ENCODE measurements around the gene A1BG. TPM values are rescaled to one million over a fixed set of nuclear protein-coding genes. Genes with fewer than 3 reads are reported as not detected.

Gene A1BG
- total RNA-seq, 3 donors from 2014 or later: 2.0 to 3.7 (median 2.7) TPM

GRCh38 chr19:58374200-58374599 is 20.9 kb upstream of the A1BG start:
- H3K36me3 ChIP-seq (ENCODE audit: low read depth): no peaks in the 10 kb centered on the region
- DNase-seq: no peak
- no peak for ATAC-seq
- no peaks in the 10 kb centered on the region for H3K9me3 ChIP-seq
- H3K4me1 ChIP-seq (ENCODE audit: low read depth): no peaks in the 10 kb centered on the region
- no peak for TF ChIP-seq CTCF (IDR thresholded peaks at IDR 0.05)
- intact Hi-C loops (cut with DNase I, micrococcal nuclease): no loop called here
- no peak overlapping the region for H3K4me3 ChIP-seq

GRCh38 chr19:58372311-58373133 is 19.2 kb upstream of the A1BG start:
- intact Hi-C loops (cut with DNase I, micrococcal nuclease): no loop called here
- no peak for TF ChIP-seq CTCF (IDR thresholded peaks at IDR 0.05)
- Histone ChIP-seq H3K9me3 (no peaks in the 10 kb centered on the region), H3K4me1 (ENCODE audit: low read depth) (no peaks in the 10 kb centered on the region), H3K4me3 (no peak overlapping the region), H3K36me3 (ENCODE audit: low read depth) (no peaks in the 10 kb centered on the region)
- no peak for DNase-seq
- no peak for ATAC-seq

GRCh38 chr19:58368561-58369360 is 15.5 kb upstream of the A1BG start:
- intact Hi-C loops (cut with DNase I, micrococcal nuclease): no loop called here
- DNase-seq (no peak), ATAC-seq (no peak)
- H3K4me1 ChIP-seq (ENCODE audit: low read depth): no peaks in the 10 kb centered on the region
- no peak overlapping the region for H3K4me3 ChIP-seq
- H3K36me3 ChIP-seq (ENCODE audit: low read depth): no peaks in the 10 kb centered on the region
- no peak for TF ChIP-seq CTCF (IDR thresholded peaks at IDR 0.05)
- H3K9me3 ChIP-seq: no peaks in the 10 kb centered on the region

GRCh38 chr19:58367698-58368454 is 14.6 kb upstream of the A1BG start:
- DNase-seq (no peak), ATAC-seq (no peak)
- no peak for TF ChIP-seq CTCF (IDR thresholded peaks at IDR 0.05)
- H3K36me3 ChIP-seq (ENCODE audit: low read depth): no peaks in the 10 kb centered on the region
- H3K9me3 ChIP-seq: no peaks in the 10 kb centered on the region
- intact Hi-C loops (cut with DNase I, micrococcal nuclease): no loop called here
- no peaks in the 10 kb centered on the region for H3K4me1 ChIP-seq (ENCODE audit: low read depth)
- H3K4me3 ChIP-seq: no peak overlapping the region

- intact Hi-C loops (cut with DNase I, micrococcal nuclease): no loop called here
- H3K36me3 ChIP-seq (ENCODE audit: low read depth): no peaks in the 10 kb centered on the region
- no peaks in the 10 kb centered on the region for H3K9me3 ChIP-seq
- H3K4me1 ChIP-seq (ENCODE audit: low read depth): no peaks in the 10 kb centered on the region
- ATAC-seq: no peak
- no peak overlapping the region for H3K4me3 ChIP-seq
- no peak for DNase-seq
- no peak for TF ChIP-seq CTCF (IDR thresholded peaks at IDR 0.05)
Observed at GRCh38 chr19:58366585-58367430, 13.5 kb upstream of the A1BG start.
